K562 (cell line): ENCODE measurements around the gene CCNQ. TPM values are rescaled to one million over a fixed set of nuclear protein-coding genes. Genes with fewer than 3 reads are reported as not detected.

Experiments
- ATAC-seq: fragments of 200-7000 bp; cut with Tn5 transposase; 3 replicates; pipeline ENCODE4 v1.9.1; 2020; ENCODE audit warnings: moderate library complexity
- BruUV-seq: library from RNA; stranded (reverse); fragments of 400-500 nt; replicated peaks from 2 replicates; lab custom pipeline; 2021; lab: Mats Ljungman, UMichigan
- CTCF ChIA-PET: fragments of 300-600 bp; formaldehyde crosslinking; extraction: SDS; loops from one replicate; lab custom pipeline; 2021; ENCODE audit warnings: low intra/inter-chr PET ratio; lab: Yijun Ruan, JAX
- POLR2A ChIA-PET: fragments of 300-600, 350-650 bp; sonication (Branson Sonifier 250); formaldehyde crosslinking; extraction: SDS; loops from one replicate; lab custom pipeline; 2021; ENCODE audit warnings: antibody characterized with exemption, inconsistent platforms; lab: Yijun Ruan, JAX
- DNase-seq, 4 experiments: peaks; one replicate each; pipeline versions ENCODE4 v3.0.0 to v3.0.0-alpha.2; 2011 to 2018; ENCODE audit warnings: low spot score in 3 of 4, mixed read lengths in 3 of 4; ENCODE audit errors: extremely low read depth in 1 of 4
- FAIRE-seq: peaks from 2 replicates; lab custom pipeline; 2011; peaks lifted over from hg19 to GRCh38; lab: Jason Lieb, UNC
- H2AFZ ChIP-seq: 2 replicates; pipeline ENCODE4 v1.6.0; 2011; ENCODE audit warnings: low read depth, low read length, control low read depth, inconsistent platforms
- H3K27ac ChIP-seq: fragments of 200-600 bp; 3 replicates; pipeline ENCODE4 v1.8.0; 2011; ENCODE audit warnings: low read depth, mild to moderate bottlenecking, control low read depth, inconsistent platforms, low read length, moderate library complexity, mixed read lengths; ENCODE audit errors: extremely low read depth
- H3K27me3 ChIP-seq, 2 experiments: fragments of 300-600 bp in 1 of 2; 2 replicates in 1 of 2; 3 replicates in 1 of 2; pipeline versions ENCODE4 v1.6.0 to v1.8.0; 2011; ENCODE audit warnings: inconsistent platforms in 2 of 2, low read length in 2 of 2, mild to moderate bottlenecking in 1 of 2, mixed read lengths in 1 of 2, moderate library complexity in 1 of 2; ENCODE audit not compliant: control insufficient read depth in 2 of 2, insufficient read depth in 2 of 2
- H3K36me3 ChIP-seq: fragments of 300-600 bp; 3 replicates; pipeline ENCODE4 v1.8.0; 2011; ENCODE audit warnings: mild to moderate bottlenecking, low read length, inconsistent platforms; ENCODE audit not compliant: control insufficient read depth, insufficient read depth
- H3K4me1 ChIP-seq, 2 experiments: fragments of 200-600 bp in 1 of 2; replicated peaks in 1 of 2; 2 replicates in 1 of 2; 3 replicates in 1 of 2; pipeline versions ENCODE4 v1.5.1 to v1.8.0; 2011; ENCODE audit warnings: inconsistent platforms in 2 of 2, low read length in 2 of 2, mild to moderate bottlenecking in 1 of 2, mixed read lengths in 1 of 2, moderate library complexity in 1 of 2; ENCODE audit not compliant: control insufficient read depth in 2 of 2, insufficient read depth in 2 of 2
- H3K4me2 ChIP-seq: 2 replicates; pipeline ENCODE4 v1.6.1; 2011; ENCODE audit warnings: low read length, control low read depth, inconsistent platforms, mixed read lengths; ENCODE audit not compliant: insufficient read depth
- H3K4me3 ChIP-seq: fragments of 200-600 bp; sonication (generic), shearing (Covaris generic); 2 replicates; pipeline ENCODE4 v1.5.1; 2016; ENCODE audit warnings: control low read depth, inconsistent platforms
- H3K79me2 ChIP-seq: fragments of 200-600 bp; 3 replicates; pipeline ENCODE4 v1.8.0; 2011; ENCODE audit warnings: low read length, inconsistent platforms; ENCODE audit not compliant: control insufficient read depth, insufficient read depth
- H3K9ac ChIP-seq, 2 experiments: 2 replicates each; pipeline versions ENCODE4 v1.6.0 to v1.6.1; 2011; ENCODE audit warnings: low read depth in 2 of 2, low read length in 2 of 2, control low read depth in 1 of 2, inconsistent platforms in 1 of 2, mild to moderate bottlenecking in 1 of 2, mixed read lengths in 1 of 2; ENCODE audit not compliant: insufficient read depth in 1 of 2
- H3K9me1 ChIP-seq: one replicate; pipeline ENCODE4 v1.6.0; 2011; ENCODE audit warnings: inconsistent platforms, mild to moderate bottlenecking, low read length, moderate library complexity; ENCODE audit not compliant: control insufficient read depth, insufficient read depth
- H3K9me3 ChIP-seq: replicated peaks from 2 replicates; pipeline ENCODE4 v1.5.1; 2011; ENCODE audit warnings: low read depth, low read length, inconsistent platforms; ENCODE audit not compliant: control insufficient read depth, insufficient read depth
- H4K20me1 ChIP-seq: replicated peaks from 2 replicates; pipeline ENCODE4 v1.6.1; 2011; ENCODE audit warnings: low read length, inconsistent platforms, mixed read lengths; ENCODE audit not compliant: control insufficient read depth, insufficient read depth
- BRCA1 ChIP-seq, 2 experiments: fragments of 450-650 bp in 1 of 2; sonication (generic) in 1 of 2; formaldehyde crosslinking in 1 of 2; IDR thresholded peaks; 2 replicates each; pipeline versions ENCODE4 v1.5.0 to v1.6.1; 2017 to 2020; ENCODE audit warnings: mild to moderate bottlenecking in 1 of 2, missing genetic modification reagents in 1 of 2
- CTCF ChIP-seq, 3 experiments: IDR thresholded peaks in 2 of 3; conservative IDR thresholded peaks in 1 of 3; 2 replicates each; pipeline ENCODE4 v1.5.1; 2011 to 2012; ENCODE audit warnings: low read length in 3 of 3, mild to moderate bottlenecking in 3 of 3, control low read depth in 2 of 3, improper control_type of control experiment in 1 of 3, inconsistent platforms in 1 of 3, low read depth in 1 of 3, mixed read lengths in 1 of 3, moderate library complexity in 1 of 3; ENCODE audit not compliant: insufficient read depth in 2 of 3
- ESRRA ChIP-seq: fragments of 450-650 bp; IDR thresholded peaks from 2 replicates; pipeline ENCODE4 v1.6.1; 2014; ENCODE audit warnings: low read depth, mild to moderate bottlenecking, moderate library complexity, borderline replicate concordance
- MCM2 ChIP-seq: fragments of 450-650 bp; IDR thresholded peaks from 2 replicates; pipeline ENCODE4 v1.6.1; 2017; ENCODE audit warnings: low read depth, mild to moderate bottlenecking
- REST ChIP-seq, 2 experiments: fragments of 450-650 bp; formaldehyde crosslinking in 1 of 2; IDR thresholded peaks; 2 replicates each; pipeline versions ENCODE4 v1.4.0 to v1.6.1; 2014 to 2020; ENCODE audit warnings: mild to moderate bottlenecking in 2 of 2, borderline replicate concordance in 1 of 2, low read depth in 1 of 2
- SMC3 ChIP-seq: conservative IDR thresholded peaks from 2 replicates; pipeline ENCODE4 v1.6.1; 2011; ENCODE audit warnings: low read depth, low read length, improper control_type of control experiment; ENCODE audit not compliant: insufficient read depth
- TBL1XR1 ChIP-seq, 2 experiments: IDR thresholded peaks; 2 replicates each; pipeline ENCODE4 v1.6.1; 2012; ENCODE audit warnings: improper control_type of control experiment in 2 of 2, low read length in 2 of 2, mild to moderate bottlenecking in 1 of 2
- ZFX ChIP-seq: sonication (generic); formaldehyde crosslinking; IDR thresholded peaks from 2 replicates; pipeline ENCODE4 v1.8.0; 2022; ENCODE audit warnings: mild to moderate bottlenecking, missing genetic modification reagents, moderate library complexity
- ZNF57 ChIP-seq: fragments of 450-650 bp; formaldehyde crosslinking; IDR thresholded peaks from 2 replicates; pipeline ENCODE4 v1.4.0; 2020; ENCODE audit warnings: mild to moderate bottlenecking, moderate library complexity
- WGBS: fragments of 100-300 bp; shearing (Covaris generic); methylation state at CpG from one replicate; pipeline ENCODE4 v1.1.6; 2016; ENCODE audit warnings: low coverage, mixed read lengths; ENCODE audit not compliant: insufficient coverage; ENCODE audit errors: missing lambda C conversion rate; 5-methylcytosine and 5-hydroxymethylcytosine counted together
- in situ Hi-C: fragments of 300-500 bp; cut with MboI; formaldehyde crosslinking; loops from 4 replicates; pipeline ENCODE4 v1.15.0; 2018; ENCODE audit warnings: inconsistent platforms, mixed read lengths
- intact Hi-C: fragments of 100-400 bp; cut with micrococcal nuclease; formaldehyde crosslinking; loops from 2 replicates; pipeline ENCODE4 v1.14.2; 2022
- polyA plus RNA-seq, 8 experiments: library from polyadenylated mRNA; depleted of rRNA in 4 of 8; stranded (reverse) in 5 of 8; unstranded in 3 of 8; fragments of >200 nt; fragmentation: Nextera tagmentation in 2 of 8; fragmentation: Illumina TruSeq in 1 of 8; extraction: Ambion mirVana in 2 of 8; extraction: Trizol in 1 of 8; gene quantifications; 2 replicates each; pipeline versions ENCODE4 v1.2.1 to v1.2.3, GENCODE V29; 2011 to 2014; ENCODE audit warnings: inconsistent platforms in 1 of 8, missing spikeins in 1 of 8
- total RNA-seq, 7 experiments: library from RNA; depleted of rRNA in 6 of 7; stranded (reverse); fragments of >200 nt in 6 of 7; fragmentation: Illumina TruSeq in 2 of 7; extraction: Trizol in 2 of 7; gene quantifications; 2 replicates each; pipeline versions ENCODE4 v1.2.1 to v1.2.3, GENCODE V29; 2011 to 2021; ENCODE audit warnings: low replicate concordance in 1 of 7

The CCNQ gene
- total and polyA plus RNA-seq, 9 of the 15 experiments (the other 6 are each of a cell fraction or from before 2014, with no cell fraction given) = 0.92 to 53.8 (median 25.3) TPM

- no peaks in the 10 kb centered on the region for H3K79me2 ChIP-seq
- H3K4me3 ChIP-seq = no peak overlapping the region
- H3K36me3 ChIP-seq = no peaks in the 10 kb centered on the region
- no peaks in the 10 kb centered on the region for H3K9me3 ChIP-seq
- in situ Hi-C loops = no loop called here
- no peak overlapping the region for H3K27ac ChIP-seq
- no TSS peak for BruUV-seq
- 14% methylated on average over 15 of the region's 21 CpGs for WGBS
- no peaks in the 10 kb centered on the region for H4K20me1 ChIP-seq
- H3K27me3 ChIP-seq = peaks cover 7 to 67% of the 10 kb centered on the region in 2 experiments; a peak in 4 of 5 replicates
- no peaks in the 10 kb centered on the region for H3K9me1 ChIP-seq
- FAIRE-seq (no peak), DNase-seq (peak in 3 of 4 experiments; percentile 38 to 48 (median 47)), ATAC-seq (peak; percentile 78)
- POLR2A ChIA-PET = interaction anchor here (0.6 to 0.7 kb wide), 2 partner anchors 8 to 604 kb away, joined by 3 read pairs; no protein-coding TSS in a partner anchor
- CTCF ChIA-PET = no interaction called here
- intact Hi-C loops = no loop called here
- H2AFZ ChIP-seq = no peak overlapping the region; the same call in 1 of the 2 replicates
- H3K9ac ChIP-seq = no peak overlapping the region
- no peak overlapping the region for H3K4me2 ChIP-seq
- peaks cover 0 to 32% of the 10 kb centered on the region in 2 experiments; a peak in 2 of 5 replicates for H3K4me1 ChIP-seq
- TF ChIP-seq ZFX (CRISPR knock-in tag) (0 out of 2 replicates have a peak, but pooled peaks have one; percentile 15), CTCF (IDR thresholded peaks at IDR 0.05 in 2 of 3, conservative IDR thresholded peaks at IDR 0.05 in 1 of 3; ENCODE audit: insufficient read depth in 2 of 3, low read depth in 1 of 3, low read length in 3 of 3) (peak; percentile 50 to 75 (median 62)), BRCA1 (IDR thresholded peaks at IDR 0.05) (no peak), BRCA1 (CRISPR knock-in tag; IDR thresholded peaks at IDR 0.05) (no peak), REST (IDR thresholded peaks at IDR 0.05; ENCODE audit: borderline replicate concordance) (peak; percentile 9; the same call in 1 of the 2 replicates), REST (CRISPR knock-in tag; IDR thresholded peaks at IDR 0.05; ENCODE audit: low read depth) (no peak), ZNF57 (no peak), ESRRA (peak; percentile 29; the same call in 1 of the 2 replicates), SMC3 (0 out of 2 replicates have a peak, but pooled peaks have one; percentile 6), TBL1XR1 (IDR thresholded peaks at IDR 0.05; ENCODE audit: low read length in 2 of 2) (no peak), MCM2 (no peak)
These were observed 37.1 kb upstream of the CCNQ start for GRCh38 chrX:153635788-153636668.
